GM19238 (cell line): Measurements from ENCODE around the gene RABIF.
"Not testable (repeated sequence)": the region's sequence is repeated elsewhere in the genome, so short reads cannot be mapped to it uniquely, and the experiment has no call there.

Source experiments
- DNase-seq: peaks from one replicate; pipeline ENCODE4 v3.0.0; 2011; ENCODE audit warnings: low spot score; ENCODE audit not compliant: insufficient read length

RABIF gene

GRCh38 chr1:202888531-202889360 is at the start of gene RABIF:
Gene RABIF (minus strand): TSS chr1:202889149. CDS start chr1:202889098, 51 bp downstream.
- peak; percentile 92 for DNase-seq

GRCh38 chr1:202938287-202938925 is 49.5 kb upstream of the RABIF start:
- DNase-seq, result no peak

- not testable (repeated sequence) for DNase-seq
These were observed 47.5 kb upstream of the RABIF start for GRCh38 chr1:202936409-202936808.

GRCh38 chr1:202935844-202936243 is 46.9 kb upstream of the RABIF start:
- no peak for DNase-seq

DNA sequence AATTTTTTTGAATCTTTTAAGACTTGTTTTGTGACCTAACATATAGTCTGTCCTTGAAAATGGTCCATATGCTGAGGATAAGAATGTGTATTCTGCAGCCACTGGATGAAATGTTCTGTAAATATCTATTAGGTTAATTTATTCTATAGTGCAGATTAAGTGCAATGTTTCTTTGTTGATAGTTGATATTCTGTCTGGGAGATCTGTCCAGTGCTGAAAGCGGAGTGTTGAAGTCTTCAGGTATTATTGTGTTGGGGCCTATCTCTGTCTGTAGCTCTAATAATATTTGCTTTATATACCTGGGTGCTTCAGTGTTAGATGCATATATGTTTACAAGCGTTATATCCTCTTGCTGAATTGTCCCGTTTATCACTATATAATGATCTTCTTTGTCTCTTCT is 45.8 kb upstream of the RABIF start:
- no peak for DNase-seq

GRCh38 chr1:202932476-202932875 is 43.5 kb upstream of the RABIF start:
- DNase-seq, result no peak

- DNase-seq, result peak; percentile 87
These were observed 37.9 kb upstream of the RABIF start, which contains the start of gene KLHL12 for GRCh38 chr1:202926581-202927491. Gene KLHL12 (minus strand): TSS chr1:202927234. CDS start chr1:202925162, 2,072 bp downstream.

- no peak for DNase-seq
These were observed 34.6 kb upstream of the RABIF start for GRCh38 chr1:202923533-202923932.

GRCh38 chr1:202919615-202920014 is 30.7 kb upstream of the RABIF start:
- no peak for DNase-seq

- DNase-seq, result no peak
These were observed 26.2 kb upstream of the RABIF start for GRCh38 chr1:202915146-202915545.

- DNase-seq, result not testable (repeated sequence)
These were observed 23.5 kb upstream of the RABIF start for GRCh38 chr1:202912476-202912875.

- no peak for DNase-seq
These were observed 20.5 kb upstream of the RABIF start for GRCh38 chr1:202909494-202909893.

- no peak for DNase-seq
These were observed 20.0 kb upstream of the RABIF start for GRCh38 chr1:202908998-202909397.

GRCh38 chr1:202905331-202905730 is 16.4 kb upstream of the RABIF start:
- no peak for DNase-seq

DNA sequence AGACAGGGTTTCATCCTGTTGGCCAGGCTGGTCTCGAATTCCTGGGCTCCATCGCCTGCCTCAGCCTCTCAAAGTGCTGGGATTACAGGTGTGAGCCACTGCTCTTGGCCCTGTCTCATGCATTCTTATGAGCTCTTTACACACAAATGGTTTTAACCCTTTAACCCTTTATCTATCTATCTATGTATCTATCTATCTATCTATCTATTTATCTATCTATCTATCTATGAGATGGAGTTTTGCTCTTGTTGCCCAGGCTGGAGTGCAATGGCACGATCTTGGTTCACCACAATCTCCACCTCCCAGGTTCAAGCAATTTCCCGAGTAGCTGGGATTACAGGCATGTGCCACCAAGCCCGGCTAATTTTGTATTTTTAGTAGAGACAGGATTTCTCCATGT is 14.9 kb upstream of the RABIF start:
- DNase-seq, result not testable (repeated sequence)

DNA sequence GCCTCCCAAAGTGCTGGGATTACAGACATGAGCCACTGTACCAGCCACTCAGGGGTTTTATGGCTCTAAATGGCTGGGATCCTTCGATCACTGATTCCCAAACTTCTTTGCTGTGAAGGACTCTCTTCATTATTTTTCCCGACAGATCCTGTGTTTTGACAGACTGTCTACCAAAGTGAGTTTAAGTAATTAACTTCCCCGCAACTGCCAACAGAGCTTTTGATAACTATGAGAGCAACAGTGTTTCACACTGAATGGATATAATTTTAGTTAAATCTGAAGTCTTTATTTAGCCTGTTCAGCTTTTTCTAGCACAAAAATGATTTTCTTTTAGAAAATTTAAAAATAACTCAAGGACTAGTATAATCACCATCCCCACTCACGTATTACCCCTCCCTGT is 12.6 kb upstream of the RABIF start:
- DNase-seq, result no peak

DNA sequence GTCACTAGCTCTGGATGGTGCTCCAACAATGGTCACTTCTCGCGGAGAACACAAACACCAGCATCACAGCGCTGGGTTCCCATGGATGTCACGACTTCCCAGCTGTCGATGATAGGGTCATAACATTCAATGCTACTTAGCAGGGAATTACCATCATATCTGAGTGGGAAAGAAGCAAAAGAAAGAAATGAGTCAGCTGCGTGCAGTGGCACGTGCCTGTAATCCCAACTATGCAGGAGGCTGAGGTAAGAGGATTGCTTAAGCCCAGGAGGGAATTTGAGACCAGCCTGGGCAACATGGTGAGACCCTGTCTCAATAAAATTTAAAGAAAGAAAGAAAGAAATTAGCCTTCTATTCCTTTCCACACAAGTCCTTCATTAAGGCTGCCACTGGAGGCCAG is 3.6 kb upstream of the RABIF start:
- DNase-seq, result no peak

DNA sequence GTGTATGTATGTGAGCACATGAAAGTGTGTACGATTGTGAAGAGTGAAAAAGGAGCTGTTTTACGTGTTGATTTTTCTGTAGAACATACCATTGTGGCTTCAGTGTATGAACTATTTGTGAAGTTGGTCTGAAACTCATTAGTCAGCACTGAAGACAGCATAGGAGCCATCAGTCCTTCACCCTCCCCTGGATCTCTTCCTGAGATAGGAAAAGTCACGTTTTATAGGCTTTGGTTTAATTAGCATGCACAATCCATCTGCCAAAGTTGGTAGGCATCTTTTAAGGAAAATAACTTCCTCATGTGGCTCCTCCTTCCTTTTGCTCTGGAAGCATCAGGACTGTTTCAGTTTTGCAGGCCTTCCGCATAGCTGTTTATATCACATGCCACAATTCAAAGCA is 1.4 kb upstream of the RABIF start:
- no peak for DNase-seq

DNA sequence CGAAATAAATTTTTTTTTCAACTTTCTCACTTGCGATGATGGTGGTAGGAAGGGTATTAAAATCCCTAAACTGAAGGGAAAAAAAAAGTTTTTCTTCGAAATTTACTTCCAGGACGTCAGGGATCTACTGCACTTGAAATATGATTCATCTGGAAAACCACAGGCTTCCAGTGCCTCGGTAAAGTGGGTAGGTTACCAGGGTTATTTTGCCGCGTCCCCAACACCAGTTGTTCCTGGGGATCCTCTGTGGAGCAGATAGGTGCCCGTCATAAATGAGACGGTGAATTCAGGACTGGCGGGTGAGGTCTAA is 773 bp downstream of the RABIF start:
- DNase-seq, result no peak

DNA sequence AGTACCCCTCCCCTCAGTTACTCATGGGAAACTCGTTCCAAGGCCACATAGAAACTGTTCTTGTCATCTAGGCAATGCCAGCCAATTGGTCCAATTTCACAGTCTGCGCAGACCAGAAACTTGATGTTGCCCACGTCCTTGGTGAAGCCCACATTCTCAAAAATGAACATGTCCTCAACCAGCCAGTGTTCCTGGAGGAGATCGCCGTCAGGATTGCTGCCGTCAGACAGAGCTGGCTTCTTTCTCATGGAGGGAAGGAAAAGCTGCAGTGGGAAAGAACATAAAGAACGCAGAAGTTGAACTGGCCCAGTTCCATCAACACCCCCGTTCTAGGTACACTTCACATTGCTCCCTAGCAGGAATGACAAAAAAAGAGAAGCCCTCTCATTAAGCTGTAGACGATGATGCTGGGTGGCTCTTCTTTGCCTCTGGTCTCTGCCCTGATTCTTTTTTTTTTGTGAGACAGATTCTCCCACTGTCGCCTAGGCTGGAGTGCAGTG is 7.9 kb downstream of the RABIF start:
- DNase-seq, result no peak

DNA sequence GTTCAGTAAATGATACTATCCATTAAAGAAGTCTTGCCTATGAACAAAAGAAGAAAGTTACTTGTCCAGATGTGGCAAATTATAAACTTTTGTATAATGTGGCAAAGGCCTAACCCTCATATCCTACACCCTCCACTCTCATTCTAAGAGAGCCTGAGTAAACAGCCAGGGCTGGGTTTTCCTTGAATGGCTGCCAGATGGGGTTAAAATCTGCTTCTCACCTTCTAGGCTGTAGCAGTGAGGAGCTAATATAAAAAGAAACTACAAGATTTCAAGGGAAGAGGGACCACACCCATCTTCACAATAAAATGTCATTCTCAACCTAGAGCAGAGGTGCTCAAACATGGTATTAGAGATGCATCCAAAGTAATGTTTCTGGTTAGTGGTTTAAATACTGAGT is 8.9 kb downstream of the RABIF start:
- no peak for DNase-seq

GRCh38 chr1:202879128-202879527 is 9.8 kb downstream of the RABIF start:
- DNase-seq, result no peak
